Breast epithelium (tissue), 4 donors: ENCODE results near the gene PLCL2. TPM values are rescaled to one million over a fixed set of nuclear protein-coding genes. Genes with fewer than 3 reads are reported as not detected.

Experiments used
- DNase-seq, 2 donors: peaks; one replicate each; pipeline ENCODE4 v3.0.0-alpha.2; 2019; ENCODE audit warnings: low spot score in 2 of 2
- H3K27ac ChIP-seq, 2 donors: fragments of 200-600 bp; sonication (generic) in 1 of 2; one replicate each; pipeline ENCODE4 v1.5.1; 2016 to 2019; ENCODE audit warnings: mild to moderate bottlenecking in 1 of 2
- H3K27me3 ChIP-seq, 2 donors: fragments of 200-600 bp; sonication (generic) in 1 of 2; one replicate each; pipeline versions ENCODE4 v1.5.1 to v1.6.0; 2017 to 2019; ENCODE audit warnings: control low read depth in 1 of 2, mild to moderate bottlenecking in 1 of 2
- H3K36me3 ChIP-seq: fragments of 200-600 bp; one replicate; pipeline ENCODE4 v1.5.1; 2019
- H3K4me1 ChIP-seq, 2 donors: fragments of 200-600 bp; sonication (generic); one replicate each; pipeline ENCODE4 v1.5.1; 2016 to 2019; ENCODE audit warnings: control low read depth in 1 of 2
- H3K4me3 ChIP-seq, 3 donors: fragments of 200-600 bp; sonication (generic); 1 replicate in 2 of 3; 2 replicates in 1 of 3; pipeline ENCODE4 v1.5.1; 2016 to 2019; ENCODE audit warnings: mild to moderate bottlenecking in 3 of 3, moderate library complexity in 2 of 3
- H3K9me3 ChIP-seq, 2 donors: fragments of 200-600 bp; sonication (generic) in 1 of 2; one replicate each; pipeline ENCODE4 v1.5.1; 2016 to 2019; ENCODE audit warnings: control low read depth in 1 of 2
- CTCF ChIP-seq, 3 donors: fragments of 450-650 bp; IDR thresholded peaks; one replicate each; pipeline ENCODE4 v1.5.1; 2016 to 2017; ENCODE audit warnings: antibody characterized with exemption in 3 of 3, mild to moderate bottlenecking in 3 of 3, moderate library complexity in 3 of 3
- POLR2A ChIP-seq: fragments of 450-650 bp; IDR thresholded peaks from one replicate; pipeline ENCODE4 v1.6.1; 2016; ENCODE audit warnings: antibody characterized with exemption, mild to moderate bottlenecking, moderate library complexity
- POLR2AphosphoS5 ChIP-seq, 3 donors: sonication (generic); formaldehyde crosslinking; IDR thresholded peaks; one replicate each; pipeline ENCODE4 v1.6.1; 2017; ENCODE audit warnings: antibody characterized with exemption in 3 of 3
- intact Hi-C: fragments of 100-400 bp; cut with DNase I; formaldehyde crosslinking; loops from one replicate; pipeline ENCODE4 v1.15.1; 2023; ENCODE audit warnings: low total_unique reads
- total RNA-seq, 3 donors: library from RNA; depleted of rRNA; stranded (reverse); fragments of >200 nt; gene quantifications; one replicate each; pipeline ENCODE4 v1.1.0, GENCODE V29; 2016

Gene PLCL2
- total RNA-seq, 3 donors from 2014 or later: 7.8 to 21.9 (median 17.0) TPM

GRCh38 chr3:16871915-16872842 lies 12.6 kb upstream of the PLCL2 start:
- no peak for DNase-seq
- intact Hi-C loops: no loop called here
- no peak overlapping the region for H3K27ac ChIP-seq
- H3K4me3 ChIP-seq: no peak overlapping the region
- no peaks in the 10 kb centered on the region for H3K36me3 ChIP-seq
- TF ChIP-seq CTCF (IDR thresholded peaks at IDR 0.05) (no peak), POLR2AphosphoS5 (IDR thresholded peaks at IDR 0.05) (no peak), POLR2A (no peak)
- no peaks in the 10 kb centered on the region for H3K27me3 ChIP-seq
- H3K4me1 ChIP-seq: no peaks in the 10 kb centered on the region
- H3K9me3 ChIP-seq: no peaks in the 10 kb centered on the region

- Histone ChIP-seq H3K9me3 (no peaks in the 10 kb centered on the region), H3K4me3 (no peak overlapping the region), H3K27ac (no peak overlapping the region), H3K4me1 (no peaks in the 10 kb centered on the region), H3K27me3 (no peaks in the 10 kb centered on the region), H3K36me3 (no peaks in the 10 kb centered on the region)
- DNase-seq: no peak
- TF ChIP-seq POLR2A (no peak), POLR2AphosphoS5 (IDR thresholded peaks at IDR 0.05) (no peak), CTCF (IDR thresholded peaks at IDR 0.05) (no peak)
- intact Hi-C loops: no loop called here
Measured at GRCh38 chr3:16873872-16874271, 10.9 kb upstream of the PLCL2 start.

DNA sequence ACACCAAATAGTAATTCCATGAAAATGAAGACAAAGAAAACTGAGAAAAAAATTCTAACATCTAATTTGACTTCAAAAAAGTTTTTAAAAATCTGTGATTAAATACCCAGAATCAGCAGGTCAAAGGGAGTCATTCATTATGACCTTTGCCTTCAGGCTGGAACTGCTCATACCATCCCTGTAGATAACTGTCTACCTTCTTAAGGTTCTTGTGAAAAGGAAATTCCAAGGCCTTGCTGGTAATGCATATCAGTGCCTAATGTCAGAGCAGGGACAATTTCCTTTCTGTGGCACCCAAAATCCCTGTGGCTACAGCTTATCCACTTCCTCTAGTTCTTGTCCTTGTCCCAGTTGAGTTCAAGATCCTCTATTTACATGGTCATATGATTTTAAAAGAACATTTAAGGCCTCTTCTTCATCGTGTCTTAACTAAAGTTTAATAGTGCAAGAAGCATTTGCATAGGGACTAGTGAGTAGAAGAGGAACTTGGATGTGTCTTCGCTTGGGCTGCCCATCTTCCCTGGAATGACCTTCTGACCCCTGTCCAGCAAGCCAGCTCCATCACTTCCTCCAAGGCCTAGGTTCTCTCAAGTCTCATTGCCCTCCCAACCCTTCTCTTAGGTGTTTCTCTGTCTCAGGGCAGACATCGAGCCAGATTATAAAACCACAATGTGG lies 8.7 kb upstream of the PLCL2 start:
- no peak for DNase-seq
- intact Hi-C loops: loop anchor here (5.0 kb wide), 1 partner anchor 349 kb away; no protein-coding TSS in a partner anchor
- TF ChIP-seq CTCF (IDR thresholded peaks at IDR 0.05): no peak
- no peak for TF ChIP-seq POLR2A
- TF ChIP-seq POLR2AphosphoS5 (IDR thresholded peaks at IDR 0.05): no peak
- H3K4me3 ChIP-seq: no peak overlapping the region
- H3K4me1 ChIP-seq: no peaks in the 10 kb centered on the region
- no peak overlapping the region for H3K27ac ChIP-seq
- no peaks in the 10 kb centered on the region for H3K27me3 ChIP-seq
- H3K36me3 ChIP-seq: no peaks in the 10 kb centered on the region
- no peaks in the 10 kb centered on the region for H3K9me3 ChIP-seq

- no peak for DNase-seq
- Histone ChIP-seq H3K36me3 (no peaks in the 10 kb centered on the region), H3K4me3 (no peak overlapping the region), H3K9me3 (no peaks in the 10 kb centered on the region), H3K4me1 (peaks cover 0 to 4% of the 10 kb centered on the region in 2 donors), H3K27me3 (no peaks in the 10 kb centered on the region), H3K27ac (no peak overlapping the region)
- intact Hi-C loops: loop anchor here (5.0 kb wide), 1 partner anchor 350 kb away; no protein-coding TSS in a partner anchor
- TF ChIP-seq POLR2AphosphoS5 (IDR thresholded peaks at IDR 0.05): no peak
- TF ChIP-seq POLR2A: no peak
- TF ChIP-seq CTCF (IDR thresholded peaks at IDR 0.05): no peak
Measured at GRCh38 chr3:16877505-16877904, 7.2 kb upstream of the PLCL2 start.

DNA sequence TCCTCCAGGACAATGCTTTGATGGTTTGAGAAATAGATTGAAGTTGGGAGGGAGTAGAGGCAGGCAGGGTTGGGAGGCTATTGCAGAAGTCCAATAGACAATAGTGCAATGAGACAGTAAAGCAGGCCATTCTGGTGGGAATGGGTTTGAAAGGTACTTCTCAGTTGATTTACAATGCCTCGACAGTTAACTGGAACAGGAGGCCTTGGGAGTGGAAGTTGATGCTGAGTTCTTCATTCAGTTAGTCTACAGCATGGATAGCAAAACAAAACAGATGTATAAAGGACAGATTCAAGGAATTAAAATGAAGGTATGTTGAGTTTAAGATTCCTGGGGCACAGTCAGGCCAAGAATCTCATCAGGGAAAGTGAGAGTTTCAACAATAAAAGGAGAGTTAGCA lies 6.8 kb upstream of the PLCL2 start:
- Histone ChIP-seq H3K4me3 (no peak overlapping the region), H3K9me3 (no peaks in the 10 kb centered on the region), H3K4me1 (peaks cover 0 to 4% of the 10 kb centered on the region in 2 donors), H3K27ac (no peak overlapping the region), H3K36me3 (no peaks in the 10 kb centered on the region), H3K27me3 (no peaks in the 10 kb centered on the region)
- intact Hi-C loops: loop anchor here (5.0 kb wide), 1 partner anchor 351 kb away; no protein-coding TSS in a partner anchor
- TF ChIP-seq POLR2A: no peak
- TF ChIP-seq CTCF (IDR thresholded peaks at IDR 0.05): no peak
- no peak for TF ChIP-seq POLR2AphosphoS5 (IDR thresholded peaks at IDR 0.05)
- DNase-seq: no peak
